GM06990 (cell line): ENCODE data around the gene USP34.
"Not testable (repeated sequence)": the region's sequence is repeated elsewhere in the genome, so short reads cannot be mapped to it uniquely, and the experiment has no call there.

Experiments
- DNase-seq: peaks from one replicate; pipeline ENCODE4 v3.0.0-alpha.2; 2011; ENCODE audit not compliant: insufficient read length; ENCODE audit errors: extremely low read depth
- H3K27me3 ChIP-seq: replicated peaks from 2 replicates; pipeline ENCODE4 v1.6.0; 2011; ENCODE audit warnings: low read length; ENCODE audit not compliant: control insufficient read depth, insufficient read depth
- H3K36me3 ChIP-seq: 2 replicates; pipeline ENCODE4 v1.5.1; 2011; ENCODE audit warnings: low read length; ENCODE audit not compliant: control insufficient read depth, insufficient read depth
- H3K4me3 ChIP-seq: replicated peaks from 2 replicates; pipeline ENCODE4 v1.5.1; 2011; ENCODE audit warnings: low read depth, mild to moderate bottlenecking, control low read depth, low read length
- CTCF ChIP-seq: IDR thresholded peaks from 2 replicates; pipeline ENCODE4 v1.5.1; 2011; ENCODE audit warnings: low read length, control low read depth, mild to moderate bottlenecking, inconsistent platforms; ENCODE audit not compliant: insufficient read depth, poor library complexity, severe bottlenecking

Gene USP34

GRCh38 chr2:61210332-61210981, 260.4 kb downstream of the USP34 start:
- Histone ChIP-seq H3K36me3 (peaks cover 4% of the 10 kb centered on the region), H3K4me3 (no peak overlapping the region), H3K27me3 (no peaks in the 10 kb centered on the region)
- DNase-seq: no peak
- TF ChIP-seq CTCF: no peak

- TF ChIP-seq CTCF: no peak
- Histone ChIP-seq H3K36me3 (peaks cover 6% of the 10 kb centered on the region), H3K4me3 (no peak overlapping the region), H3K27me3 (no peaks in the 10 kb centered on the region)
- no peak for DNase-seq
These were observed 265.8 kb downstream of the USP34 start for GRCh38 chr2:61205132-61205531.

DNA sequence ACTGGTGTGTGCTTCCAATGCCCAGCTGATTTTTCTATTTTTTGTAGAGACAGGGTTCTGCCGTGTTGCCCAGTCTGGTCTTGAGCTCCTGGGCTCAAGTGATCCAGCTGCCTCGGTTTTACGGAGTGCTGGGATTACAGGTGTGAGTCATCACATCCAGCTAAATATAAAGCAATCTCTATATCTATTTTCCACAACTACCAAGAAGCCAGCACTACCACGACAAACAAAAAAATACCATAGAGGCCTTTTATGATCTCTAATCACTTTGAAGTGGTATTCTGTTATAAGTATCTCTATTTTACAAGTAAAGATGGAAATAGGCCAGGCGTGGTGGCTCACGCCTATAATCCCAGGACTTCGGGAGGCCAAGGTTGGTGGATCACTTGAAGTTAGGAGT, 274.2 kb downstream of the USP34 start:
- Histone ChIP-seq H3K36me3 (peaks cover 3% of the 10 kb centered on the region), H3K4me3 (no peak overlapping the region), H3K27me3 (no peaks in the 10 kb centered on the region)
- DNase-seq: no peak
- TF ChIP-seq CTCF: no peak

GRCh38 chr2:61194646-61195045, 276.2 kb downstream of the USP34 start:
- not testable (repeated sequence) for H3K4me3 ChIP-seq, H3K27me3 ChIP-seq, DNase-seq, H3K36me3 ChIP-seq

DNA sequence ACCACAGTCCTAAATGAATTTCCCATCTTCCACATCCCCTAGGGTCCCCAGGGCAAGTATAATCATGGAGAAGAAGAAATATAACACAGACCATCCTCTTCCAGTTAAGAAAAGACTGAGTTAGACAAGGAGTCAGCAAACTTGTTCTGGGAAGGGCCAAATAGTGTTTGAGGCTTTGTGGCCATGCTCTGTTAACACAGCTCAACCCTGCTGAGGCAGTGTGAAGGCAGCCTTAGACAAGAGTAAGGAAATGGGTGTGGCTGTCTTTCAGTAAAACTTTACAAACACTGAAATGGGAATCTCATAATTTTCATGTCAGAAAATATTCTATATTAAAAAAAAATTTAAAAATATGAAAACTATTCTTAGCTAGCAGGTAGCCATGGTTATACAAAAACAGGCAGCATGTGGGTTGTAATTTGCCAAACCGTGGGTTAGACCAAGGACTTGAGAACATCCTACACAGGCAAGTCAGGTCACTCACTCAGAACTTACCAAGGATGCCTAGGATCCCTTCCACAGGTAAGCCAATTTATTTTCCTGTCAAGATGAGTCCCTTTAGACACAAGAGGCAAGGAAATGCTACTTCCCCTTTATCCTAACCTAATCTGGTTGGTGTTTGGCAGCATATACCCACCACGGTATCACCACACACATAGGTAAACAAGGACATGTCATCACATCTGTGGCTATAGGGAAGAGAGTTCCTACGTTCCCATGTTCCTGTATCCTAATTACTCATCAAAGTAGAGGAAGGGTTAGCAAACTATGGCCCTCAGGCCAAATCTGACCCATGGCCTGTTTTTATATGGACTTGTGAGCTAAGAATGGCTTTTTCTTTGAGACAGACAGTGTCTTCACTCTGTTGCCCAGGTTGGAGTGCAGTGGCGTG, 277.0 kb downstream of the USP34 start:
- TF ChIP-seq CTCF: no peak
- Histone ChIP-seq H3K36me3 (no peaks in the 10 kb centered on the region; the same call in none of the 2 replicates), H3K27me3 (no peaks in the 10 kb centered on the region), H3K4me3 (no peak overlapping the region)
- no peak for DNase-seq

DNA sequence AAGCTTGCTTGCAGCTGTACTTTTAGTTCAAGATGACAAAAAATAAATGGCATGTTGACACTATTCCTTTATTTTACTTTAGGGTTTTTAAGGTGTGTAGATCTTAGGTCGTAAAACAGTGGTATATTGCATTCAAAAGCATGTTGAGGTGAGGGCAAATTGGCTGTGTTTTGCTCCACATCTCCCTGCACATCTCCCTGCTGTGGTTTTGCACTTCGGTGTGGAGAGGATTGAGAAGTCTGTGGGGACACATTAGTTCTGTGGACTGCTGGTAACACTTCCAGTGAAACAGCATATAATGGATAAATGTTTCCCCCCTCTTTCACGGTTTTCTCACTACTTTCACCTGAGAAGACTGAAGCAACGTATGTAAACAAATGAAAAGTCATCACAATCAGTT, 283.8 kb downstream of the USP34 start:
- H3K4me3 ChIP-seq: no peak overlapping the region
- TF ChIP-seq CTCF: no peak
- no peaks in the 10 kb centered on the region for H3K27me3 ChIP-seq
- DNase-seq: no peak
- peaks cover 22% of the 10 kb centered on the region for H3K36me3 ChIP-seq
